ENCODE measurements around the gene LEMD3.

Gene LEMD3

DNA sequence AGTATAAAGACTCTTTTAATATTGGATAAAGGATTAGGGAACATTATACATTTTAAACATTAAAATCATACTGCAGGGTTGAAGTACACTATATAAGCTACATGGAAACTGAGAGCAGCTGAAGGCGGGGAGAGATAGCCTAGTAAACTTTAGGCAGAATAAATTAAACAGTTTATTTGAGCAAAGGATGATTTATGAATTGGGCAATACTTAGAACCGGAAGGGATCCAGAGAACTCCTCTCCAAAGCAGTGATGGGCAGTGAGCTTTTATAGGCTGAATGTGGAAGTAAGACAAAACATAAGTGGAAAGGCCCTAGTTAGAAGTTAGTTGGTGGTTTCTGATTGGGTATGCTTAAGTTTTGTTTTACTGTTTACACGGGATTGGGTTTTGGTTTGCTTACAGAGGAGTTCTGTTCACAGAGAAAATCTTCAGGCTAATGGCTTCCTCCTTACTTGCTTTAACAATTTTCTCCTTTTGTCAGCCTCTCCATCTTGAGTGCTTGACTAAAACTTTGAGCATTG is 18.9 kb downstream of the LEMD3 start:
- peaks cover 34% of the 10 kb centered on the region for H3K36me3 ChIP-seq (ENCODE audit: control insufficient read depth, low read length)
- peaks cover 11% of the 10 kb centered on the region for H3K4me1 ChIP-seq (ENCODE audit: control insufficient read depth, low read length)
- H3K27me3 ChIP-seq (ENCODE audit: control insufficient read depth, low read length) = no peaks in the 10 kb centered on the region
- no peak overlapping the region for H3K27ac ChIP-seq (ENCODE audit: low read depth, low read length)
- H3K9me2 ChIP-seq (replicated peaks; ENCODE audit: control insufficient read depth, low read length) = no peaks in the 10 kb centered on the region
- peaks cover 3% of the 10 kb centered on the region for H4K20me1 ChIP-seq (ENCODE audit: control insufficient read depth, insufficient read depth, low read depth, low read length)
- no peaks in the 10 kb centered on the region for H3F3A ChIP-seq (ENCODE audit: control insufficient read depth, insufficient read depth)
- TF ChIP-seq, protein P1, sequence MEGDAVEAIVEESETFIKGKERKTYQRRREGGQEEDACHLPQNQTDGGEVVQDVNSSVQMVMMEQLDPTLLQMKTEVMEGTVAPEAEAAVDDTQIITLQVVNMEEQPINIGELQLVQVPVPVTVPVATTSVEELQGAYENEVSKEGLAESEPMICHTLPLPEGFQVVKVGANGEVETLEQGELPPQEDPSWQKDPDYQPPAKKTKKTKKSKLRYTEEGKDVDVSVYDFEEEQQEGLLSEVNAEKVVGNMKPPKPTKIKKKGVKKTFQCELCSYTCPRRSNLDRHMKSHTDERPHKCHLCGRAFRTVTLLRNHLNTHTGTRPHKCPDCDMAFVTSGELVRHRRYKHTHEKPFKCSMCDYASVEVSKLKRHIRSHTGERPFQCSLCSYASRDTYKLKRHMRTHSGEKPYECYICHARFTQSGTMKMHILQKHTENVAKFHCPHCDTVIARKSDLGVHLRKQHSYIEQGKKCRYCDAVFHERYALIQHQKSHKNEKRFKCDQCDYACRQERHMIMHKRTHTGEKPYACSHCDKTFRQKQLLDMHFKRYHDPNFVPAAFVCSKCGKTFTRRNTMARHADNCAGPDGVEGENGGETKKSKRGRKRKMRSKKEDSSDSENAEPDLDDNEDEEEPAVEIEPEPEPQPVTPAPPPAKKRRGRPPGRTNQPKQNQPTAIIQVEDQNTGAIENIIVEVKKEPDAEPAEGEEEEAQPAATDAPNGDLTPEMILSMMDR (IDR thresholded peaks at IDR 0.05; ENCODE audit: low read depth, low read length, poor library complexity, severe bottlenecking) = no peak
- no peak for TF ChIP-seq EZH2phosphoT487 (IDR thresholded peaks at IDR 0.05; ENCODE audit: borderline replicate concordance, low read length)
- H3K4me2 ChIP-seq (ENCODE audit: low read length) = no peak overlapping the region
- H3K9me3 ChIP-seq (ENCODE audit: control insufficient read depth, insufficient read depth, low read length) = no peaks in the 10 kb centered on the region
- peaks cover 94% of the 10 kb centered on the region for H3K79me2 ChIP-seq (ENCODE audit: control insufficient read depth, low read length)
- no peak overlapping the region for H3K4me3 ChIP-seq (ENCODE audit: low read length)

DNA sequence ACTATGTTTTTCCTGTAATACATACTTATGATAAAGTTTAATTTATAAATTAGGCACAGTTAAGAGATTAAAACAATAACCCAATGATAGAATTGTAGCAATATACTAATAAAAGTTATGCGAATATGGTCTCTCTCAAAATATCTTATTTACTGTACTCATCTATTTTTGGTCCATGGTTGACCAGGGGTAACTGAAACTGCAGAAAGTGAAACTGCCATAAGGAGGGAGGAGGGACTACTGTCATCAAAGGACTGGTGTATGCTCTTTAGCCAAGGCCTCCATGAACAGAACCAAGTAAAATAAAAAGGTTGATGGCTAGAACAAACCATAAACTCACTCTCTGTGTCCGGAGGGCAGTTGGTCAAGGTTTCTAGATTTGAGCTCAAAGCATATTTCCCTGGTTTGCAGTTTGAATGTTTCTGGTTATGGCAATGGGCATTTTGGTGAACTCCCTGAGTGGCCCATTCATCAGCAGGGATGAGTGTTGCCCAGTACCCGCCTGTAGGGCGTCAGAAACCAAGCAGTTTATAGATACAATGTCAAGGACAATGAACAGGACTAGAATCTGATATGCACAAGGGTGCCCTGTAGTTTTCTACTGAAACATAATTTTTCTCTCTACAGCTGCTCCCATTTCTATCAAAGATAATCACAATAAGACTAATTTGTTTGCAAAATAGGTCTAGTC is 19.8 kb downstream of the LEMD3 start:
- Histone ChIP-seq H4K20me1 (ENCODE audit: control insufficient read depth, insufficient read depth, low read depth, low read length) (peaks cover 3% of the 10 kb centered on the region), H3K4me1 (ENCODE audit: control insufficient read depth, low read length) (peaks cover 13% of the 10 kb centered on the region), H3K4me3 (ENCODE audit: low read length) (no peak overlapping the region)

DNA sequence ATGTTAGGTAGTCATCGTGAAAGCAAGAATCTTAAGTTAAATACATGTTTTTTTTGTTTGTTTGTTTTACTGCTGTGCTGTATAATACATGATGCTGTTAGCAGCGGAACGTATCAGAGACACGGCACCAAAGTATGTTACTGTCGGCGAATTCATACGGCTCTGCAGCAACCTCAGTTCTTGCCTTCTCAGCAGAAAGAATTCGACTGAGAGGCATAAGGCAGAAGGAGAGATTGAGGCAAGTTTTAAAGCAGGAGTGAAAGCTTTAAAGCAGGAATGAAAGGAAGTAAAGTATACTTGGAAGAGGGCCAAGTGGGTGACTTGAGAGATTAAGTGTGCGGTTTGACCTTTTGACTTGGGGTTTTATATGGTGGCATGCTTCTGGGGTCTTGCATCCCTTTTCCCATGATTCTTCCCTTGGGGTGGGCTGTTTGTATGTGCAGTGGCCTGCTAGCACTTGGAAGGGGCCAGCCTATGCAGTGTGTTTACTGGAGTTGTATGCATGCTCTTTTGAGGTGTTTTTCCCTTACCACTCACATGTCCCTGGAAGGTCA is 23.7 kb downstream of the LEMD3 start:
- no peak overlapping the region for H3K4me2 ChIP-seq (ENCODE audit: low read length)
- no peaks in the 10 kb centered on the region for H3K9me3 ChIP-seq (ENCODE audit: control insufficient read depth, insufficient read depth, low read length)
- no peaks in the 10 kb centered on the region for H3K9me2 ChIP-seq (replicated peaks; ENCODE audit: control insufficient read depth, low read length)
- H4K20me1 ChIP-seq (ENCODE audit: control insufficient read depth, insufficient read depth, low read depth, low read length) = peaks cover 3% of the 10 kb centered on the region
- 0 out of 2 replicates have a peak, but pooled peaks cover 3% of the 10 kb centered on the region for H3F3A ChIP-seq (ENCODE audit: control insufficient read depth, insufficient read depth)
- H3K36me3 ChIP-seq (ENCODE audit: control insufficient read depth, low read length) = peaks cover 17% of the 10 kb centered on the region; the same call in 1 of the 2 replicates
- H3K27ac ChIP-seq (ENCODE audit: low read depth, low read length) = no peak overlapping the region
- H3K79me2 ChIP-seq (ENCODE audit: control insufficient read depth, low read length) = peaks cover 97% of the 10 kb centered on the region
- H3K4me3 ChIP-seq (ENCODE audit: low read length) = no peak overlapping the region
- peaks cover 34% of the 10 kb centered on the region for H3K4me1 ChIP-seq (ENCODE audit: control insufficient read depth, low read length)
- TF ChIP-seq, protein P1 (IDR thresholded peaks at IDR 0.05; ENCODE audit: low read depth, low read length, poor library complexity, severe bottlenecking) = no peak
- no peak for TF ChIP-seq EZH2phosphoT487 (IDR thresholded peaks at IDR 0.05; ENCODE audit: borderline replicate concordance, low read length)
- H3K27me3 ChIP-seq (ENCODE audit: control insufficient read depth, low read length) = no peaks in the 10 kb centered on the region

More for the DNA sequence above, 19.8 kb downstream of the LEMD3 start:
- H3K79me2 ChIP-seq (ENCODE audit: control insufficient read depth, low read length) = peaks cover 94% of the 10 kb centered on the region
- TF ChIP-seq EZH2phosphoT487 (IDR thresholded peaks at IDR 0.05; ENCODE audit: borderline replicate concordance, low read length) = no peak
- TF ChIP-seq, protein P1 (IDR thresholded peaks at IDR 0.05; ENCODE audit: low read depth, low read length, poor library complexity, severe bottlenecking) = no peak
- peaks cover 32% of the 10 kb centered on the region for H3K36me3 ChIP-seq (ENCODE audit: control insufficient read depth, low read length)
- no peaks in the 10 kb centered on the region for H3F3A ChIP-seq (ENCODE audit: control insufficient read depth, insufficient read depth)
- no peak overlapping the region for H3K27ac ChIP-seq (ENCODE audit: low read depth, low read length)
- no peaks in the 10 kb centered on the region for H3K9me2 ChIP-seq (replicated peaks; ENCODE audit: control insufficient read depth, low read length)
- no peaks in the 10 kb centered on the region for H3K9me3 ChIP-seq (ENCODE audit: control insufficient read depth, insufficient read depth, low read length)
- no peaks in the 10 kb centered on the region for H3K27me3 ChIP-seq (ENCODE audit: control insufficient read depth, low read length)
- H3K4me2 ChIP-seq (ENCODE audit: low read length) = no peak overlapping the region

Data from DOHH2 (cell line).